NT2/D1 (cell line): ENCODE measurements around the gene HOXA1.

Experiments used
- SUZ12 ChIP-seq: IDR thresholded peaks from 2 replicates; pipeline ENCODE4 v1.6.1; 2011; ENCODE audit not compliant: insufficient read length, insufficient read depth; ENCODE audit errors: extremely low read depth
- YY1 ChIP-seq: IDR thresholded peaks from 2 replicates; pipeline ENCODE4 v1.6.1; 2011; ENCODE audit not compliant: insufficient read length, insufficient read depth
- ZNF274 ChIP-seq: IDR thresholded peaks from 2 replicates; pipeline ENCODE4 v1.6.1; 2011; ENCODE audit warnings: mild to moderate bottlenecking, low read depth, low read length

DNA sequence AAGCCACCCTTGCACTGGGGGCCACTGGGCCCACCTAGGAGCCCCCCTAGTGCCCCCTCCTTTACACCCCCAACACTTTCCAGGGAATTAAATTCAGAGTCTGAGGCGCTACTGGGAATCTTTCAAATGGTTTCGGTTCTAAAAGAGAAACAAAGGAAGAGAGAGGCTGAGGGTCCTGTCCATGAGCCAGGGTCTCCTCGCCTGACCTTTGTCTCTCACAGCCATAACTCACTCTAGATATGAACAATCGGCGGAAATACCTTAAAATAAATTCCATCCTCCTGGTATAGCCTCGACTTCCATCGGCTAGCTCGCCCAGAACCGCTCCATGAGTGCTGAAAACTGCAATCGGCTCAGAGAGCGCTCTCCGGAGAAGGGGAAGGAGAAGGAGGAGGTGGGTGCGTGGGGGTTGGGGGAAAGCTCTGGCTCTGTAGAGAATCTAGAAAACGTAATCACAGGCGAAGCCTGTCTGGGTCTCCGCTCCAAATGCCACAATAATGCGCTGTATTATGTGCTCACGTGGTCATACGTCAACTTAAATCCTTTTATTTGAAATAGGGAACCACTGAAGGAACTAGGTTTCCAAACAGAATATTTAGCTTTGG lies 22.2 kb upstream of the HOXA1 start:
- TF ChIP-seq YY1 (no peak), ZNF274 (no peak), SUZ12 (no peak)
